ENCODE measurements around the gene INSRR.

DNA sequence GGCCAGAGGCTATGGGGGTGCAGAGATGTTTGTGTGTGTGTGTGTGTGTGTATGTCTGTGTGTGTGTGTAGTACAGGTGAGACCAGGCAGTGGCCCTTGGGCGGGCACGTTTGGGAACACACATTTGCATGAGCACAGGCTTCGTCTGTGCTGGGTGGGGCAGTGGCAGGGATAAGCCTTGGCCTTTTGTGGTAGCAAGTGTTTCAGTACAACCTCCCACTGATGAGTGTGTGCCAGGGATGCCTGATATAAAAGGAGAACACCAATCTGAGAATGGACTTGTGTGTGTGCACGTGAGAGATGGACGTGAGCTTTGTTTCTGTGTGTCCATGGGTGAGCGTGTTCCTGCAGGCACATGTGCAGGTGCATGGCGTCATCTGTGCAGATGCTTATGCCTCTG is 4.7 kb upstream of the INSRR start:
- TF ChIP-seq CTCF (conservative IDR thresholded peaks at IDR 0.05; ENCODE audit: low read depth, low read length) (no peak), EZH2 (IDR thresholded peaks at IDR 0.05; ENCODE audit: low read length, unreplicated experiment) (no peak), EZH2phosphoT487 (IDR thresholded peaks at IDR 0.05; ENCODE audit: borderline replicate concordance, low read length) (no peak)

Data from PC-3 (cell line).